Measurements from ENCODE around the gene ATG13. TPM values are rescaled to one million over a fixed set of nuclear protein-coding genes. Genes with fewer than 3 reads are reported as not detected.

ATG13 gene
- total and polyA plus RNA-seq, 4 donors: 29.1 to 72.8 (median 52.4) TPM

GRCh38 chr11:46639197-46639839, 22.0 kb downstream of the ATG13 start:
- ATAC-seq (ENCODE audit: insufficient read depth, low FRiP score) (no peak), DNase-seq (no peak)
- H3K4me1 ChIP-seq (ENCODE audit: control insufficient read depth in 5 of 5, insufficient read depth in 5 of 5, low read length in 5 of 5): peaks cover 0 to 1% (median 0%) of the 10 kb centered on the region in 5 donors
- 74 to 92% methylated on average over 7 of the region's 7 CpGs for WGBS, 2 donors
- no peak overlapping the region for H3K9ac ChIP-seq (ENCODE audit: insufficient read depth in 1 of 2, low read length in 2 of 2)
- H3K9me3 ChIP-seq (ENCODE audit: control insufficient read depth in 4 of 4, insufficient read depth in 3 of 4, low read length in 3 of 4): no peaks in the 10 kb centered on the region
- TF ChIP-seq CTCF (IDR thresholded peaks at IDR 0.05; ENCODE audit: control extremely low read depth, extremely low read depth): no peak
- H3K27ac ChIP-seq (ENCODE audit: low read depth in 1 of 2, low read length in 1 of 2): no peak overlapping the region
- H3K27me3 ChIP-seq (ENCODE audit: control insufficient read depth in 3 of 3, insufficient read depth in 3 of 3, low read length in 2 of 3): no peaks in the 10 kb centered on the region
- H3K36me3 ChIP-seq (ENCODE audit: control insufficient read depth in 4 of 4, insufficient read depth in 4 of 4, low read length in 4 of 4): peaks cover 2 to 15% (median 6%) of the 10 kb centered on the region in 4 donors
- no peak overlapping the region for H3K4me3 ChIP-seq

GRCh38 chr11:46640036-46640788, 22.9 kb downstream of the ATG13 start:
- H3K4me3 ChIP-seq: no peak overlapping the region
- no peak overlapping the region for H3K27ac ChIP-seq (ENCODE audit: low read depth in 1 of 2, low read length in 1 of 2)
- no peaks in the 10 kb centered on the region for H3K27me3 ChIP-seq (ENCODE audit: control insufficient read depth in 3 of 3, insufficient read depth in 3 of 3, low read length in 2 of 3)
- H3K9ac ChIP-seq (ENCODE audit: insufficient read depth in 1 of 2, low read length in 2 of 2): no peak overlapping the region
- H3K9me3 ChIP-seq (ENCODE audit: control insufficient read depth in 4 of 4, insufficient read depth in 3 of 4, low read length in 3 of 4): no peaks in the 10 kb centered on the region
- ATAC-seq (ENCODE audit: insufficient read depth, low FRiP score): no peak
- TF ChIP-seq CTCF (IDR thresholded peaks at IDR 0.05; ENCODE audit: control extremely low read depth, extremely low read depth): no peak
- 96 to 99% methylated on average over 6 of the region's 6 CpGs for WGBS, 2 donors
- H3K36me3 ChIP-seq (ENCODE audit: control insufficient read depth in 4 of 4, insufficient read depth in 4 of 4, low read length in 4 of 4): peaks cover 3 to 17% (median 6%) of the 10 kb centered on the region in 4 donors
- no peak for DNase-seq
- peaks cover 0 to 1% (median 0%) of the 10 kb centered on the region in 5 donors for H3K4me1 ChIP-seq (ENCODE audit: control insufficient read depth in 5 of 5, insufficient read depth in 5 of 5, low read length in 5 of 5)

GRCh38 chr11:46641639-46642038, 24.3 kb downstream of the ATG13 start:
- Histone ChIP-seq H3K4me1 (ENCODE audit: control insufficient read depth in 5 of 5, insufficient read depth in 5 of 5, low read length in 5 of 5) (peaks cover 0 to 1% (median 0%) of the 10 kb centered on the region in 5 donors), H3K27me3 (ENCODE audit: control insufficient read depth in 3 of 3, insufficient read depth in 3 of 3, low read length in 2 of 3) (no peaks in the 10 kb centered on the region), H3K36me3 (ENCODE audit: control insufficient read depth in 4 of 4, insufficient read depth in 4 of 4, low read length in 4 of 4) (peaks cover 12 to 21% (median 17%) of the 10 kb centered on the region in 4 donors), H3K9ac (ENCODE audit: insufficient read depth in 1 of 2, low read length in 2 of 2) (no peak overlapping the region), H3K9me3 (ENCODE audit: control insufficient read depth in 4 of 4, insufficient read depth in 3 of 4, low read length in 3 of 4) (no peaks in the 10 kb centered on the region), H3K27ac (ENCODE audit: low read depth in 1 of 2, low read length in 1 of 2) (no peak overlapping the region), H3K4me3 (no peak overlapping the region)
- no peak for TF ChIP-seq CTCF (IDR thresholded peaks at IDR 0.05; ENCODE audit: control extremely low read depth, extremely low read depth)
- 89% methylated on average over 3 of the region's 3 CpGs for WGBS, 2 donors
- no peak for DNase-seq
- ATAC-seq (ENCODE audit: insufficient read depth, low FRiP score): no peak

Data from lung (tissue), 12 donors.